Skin of body (tissue), 2 donors: ENCODE results near the gene PAF1. TPM values are rescaled to one million over a fixed set of nuclear protein-coding genes. Genes with fewer than 3 reads are reported as not detected.
"Not testable (repeated sequence)": the region's sequence is repeated elsewhere in the genome, so short reads cannot be mapped to it uniquely, and the experiment has no call there.

Experiments
- DNase-seq: peaks from one replicate; lab custom pipeline; 2025; lab: John Stamatoyannopoulos, UW
- total RNA-seq: library from RNA; depleted of rRNA; stranded (reverse); fragments of >200 nt; gene quantifications from one replicate; pipeline ENCODE4 v1.2.3, GENCODE V29; 2014

The PAF1 gene
- total RNA-seq, 1 donor from 2014 or later = 21.2 TPM

GRCh38 chr19:39384839-39385568 lies 5.9 kb downstream of the PAF1 start:
- no peak for DNase-seq

DNA sequence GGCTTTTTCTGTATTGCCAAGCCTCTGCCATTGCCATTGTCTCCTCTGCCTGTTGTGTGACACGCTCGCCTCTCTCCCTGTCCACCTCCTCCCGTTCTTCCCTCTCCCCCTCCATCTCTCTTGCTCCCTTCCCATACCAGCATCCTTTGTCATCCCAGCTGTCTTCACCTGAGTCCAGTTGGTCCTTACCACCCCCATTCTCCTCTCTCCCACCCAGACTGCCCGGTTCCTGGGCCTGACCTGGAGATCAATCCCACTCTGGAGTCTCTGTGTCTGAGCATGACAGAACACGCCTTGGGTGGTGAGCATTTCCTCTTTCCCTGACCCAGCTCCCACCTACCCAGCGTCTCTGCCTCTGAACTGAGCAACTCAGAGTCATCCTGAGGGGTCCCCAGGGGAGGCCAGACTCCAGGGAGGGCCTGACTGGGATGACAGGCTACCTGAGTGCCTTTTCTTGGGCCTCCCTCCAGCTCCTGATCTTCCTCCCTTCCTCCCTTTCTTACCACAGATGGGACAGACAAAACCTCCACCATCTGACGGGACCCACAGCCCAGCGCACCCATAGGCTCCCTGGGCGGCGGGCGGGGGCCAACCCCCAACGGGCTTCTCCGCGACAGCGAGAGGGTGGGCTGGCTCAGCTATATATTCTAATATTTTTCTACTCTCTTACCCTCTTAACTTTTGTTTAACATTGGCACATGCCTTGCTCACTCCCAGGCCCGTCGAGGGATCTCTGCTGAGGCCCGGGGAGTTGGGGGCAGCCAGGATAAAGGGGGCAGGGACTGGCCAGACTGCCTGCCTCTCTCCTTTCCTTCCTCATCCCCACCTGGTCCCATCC lies 7.7 kb downstream of the PAF1 start:
- no peak for DNase-seq

DNA sequence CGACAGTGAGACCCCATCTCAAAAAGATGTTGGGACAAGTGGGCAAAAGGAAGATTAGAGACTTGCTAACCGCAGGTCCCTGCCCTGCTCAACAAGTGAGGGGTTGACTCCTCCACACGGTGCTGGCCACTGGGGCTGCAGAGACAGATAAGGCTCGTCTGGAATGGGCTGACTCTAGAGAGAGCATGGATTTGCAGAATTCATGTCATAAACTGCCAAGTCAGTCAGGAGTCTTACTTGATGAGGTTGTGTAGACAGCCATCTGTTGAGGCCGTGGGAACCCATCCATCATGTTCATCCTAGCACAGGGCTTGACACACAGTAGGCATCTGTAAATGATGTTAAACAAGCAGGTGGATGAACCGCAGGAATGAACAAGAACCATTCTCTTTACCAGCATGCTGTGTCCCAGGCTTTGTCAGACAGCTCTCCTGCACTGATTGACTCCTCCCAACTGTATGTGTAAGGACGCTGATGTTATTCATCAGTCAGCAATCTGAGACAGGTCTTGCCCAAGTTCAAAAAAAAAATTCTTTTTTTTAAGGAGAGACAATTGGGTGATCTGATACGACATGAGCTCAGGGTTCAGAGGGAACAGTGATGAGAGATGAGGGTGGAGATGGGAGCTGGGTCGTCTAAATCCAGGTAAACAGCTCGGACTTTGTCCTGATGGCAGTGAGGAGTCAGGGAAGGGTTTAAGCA lies 8.8 kb downstream of the PAF1 start:
- no peak for DNase-seq

GRCh38 chr19:39380521-39381502 lies 10.1 kb downstream of the PAF1 start:
- no peak for DNase-seq

DNA sequence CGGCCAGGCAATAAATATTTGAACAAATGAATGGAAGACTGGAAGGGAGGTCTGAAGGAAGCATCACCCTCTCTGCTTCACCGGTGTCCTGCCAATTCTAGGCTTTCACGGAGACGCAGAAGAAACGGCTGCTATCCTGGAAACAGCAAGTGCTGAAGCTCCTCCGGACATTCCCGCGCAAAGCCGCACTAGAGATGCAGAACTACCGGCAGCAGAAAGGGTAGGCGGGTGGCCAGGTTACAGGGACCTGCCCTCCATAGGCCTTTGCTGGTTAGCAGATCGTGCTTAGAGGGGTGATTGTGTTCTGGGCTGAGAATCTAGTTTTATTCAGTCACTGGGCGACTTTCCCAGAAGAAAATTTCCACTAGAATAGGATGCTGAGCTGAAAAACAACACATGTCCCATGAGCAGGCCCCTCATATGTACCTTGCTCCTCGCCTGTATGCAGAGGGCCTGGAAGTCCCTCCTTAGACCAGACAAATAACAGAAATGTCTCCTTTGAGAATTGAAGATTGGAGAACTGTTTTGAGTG lies 11.0 kb downstream of the PAF1 start:
- DNase-seq = no peak

GRCh38 chr19:39379366-39379765 lies 11.5 kb downstream of the PAF1 start:
- DNase-seq = not testable (repeated sequence)

- no peak for DNase-seq
Observed at GRCh38 chr19:39377373-39378362, 13.2 kb downstream of the PAF1 start.

DNA sequence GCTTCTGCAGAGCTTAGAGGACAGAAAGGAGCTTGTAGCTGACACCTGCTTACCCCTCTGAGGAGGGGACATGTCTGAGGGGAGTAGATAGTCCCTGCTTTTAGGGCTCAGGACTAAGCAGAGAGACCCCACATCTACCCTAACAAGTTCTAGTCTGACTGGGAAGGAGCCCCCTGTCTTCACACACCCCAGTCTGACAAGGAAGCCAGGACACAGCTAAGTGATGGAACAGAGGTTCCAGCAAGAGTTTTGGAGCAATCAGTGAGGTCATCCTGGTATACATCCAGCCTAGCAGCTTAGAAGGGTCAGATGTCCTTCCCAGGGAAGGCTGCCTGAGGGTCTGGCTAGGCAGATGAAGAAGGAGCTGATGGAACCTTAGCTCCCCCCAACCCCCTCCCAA lies 15.0 kb downstream of the PAF1 start:
- DNase-seq = no peak

DNA sequence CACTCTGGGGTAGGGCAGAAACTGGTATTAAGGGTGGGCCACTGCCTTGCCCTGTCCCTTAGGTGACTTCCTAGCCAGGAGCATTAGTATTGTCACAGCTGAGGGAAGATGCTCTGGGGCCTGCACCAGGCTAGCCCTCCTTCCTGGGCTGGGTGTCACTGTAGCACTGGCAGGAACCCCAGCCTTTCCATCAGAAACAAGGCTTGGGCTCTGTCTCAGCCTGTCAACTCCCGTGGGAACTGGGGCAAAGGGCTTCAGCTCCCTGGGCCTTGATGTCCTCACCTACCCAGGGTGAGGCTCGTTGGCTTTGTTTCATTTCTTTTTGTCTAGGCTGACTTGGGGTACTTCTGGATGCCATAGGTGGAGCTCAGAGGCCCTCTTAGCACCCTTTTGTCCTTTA lies 18.0 kb downstream of the PAF1 start:
- no peak for DNase-seq

DNA sequence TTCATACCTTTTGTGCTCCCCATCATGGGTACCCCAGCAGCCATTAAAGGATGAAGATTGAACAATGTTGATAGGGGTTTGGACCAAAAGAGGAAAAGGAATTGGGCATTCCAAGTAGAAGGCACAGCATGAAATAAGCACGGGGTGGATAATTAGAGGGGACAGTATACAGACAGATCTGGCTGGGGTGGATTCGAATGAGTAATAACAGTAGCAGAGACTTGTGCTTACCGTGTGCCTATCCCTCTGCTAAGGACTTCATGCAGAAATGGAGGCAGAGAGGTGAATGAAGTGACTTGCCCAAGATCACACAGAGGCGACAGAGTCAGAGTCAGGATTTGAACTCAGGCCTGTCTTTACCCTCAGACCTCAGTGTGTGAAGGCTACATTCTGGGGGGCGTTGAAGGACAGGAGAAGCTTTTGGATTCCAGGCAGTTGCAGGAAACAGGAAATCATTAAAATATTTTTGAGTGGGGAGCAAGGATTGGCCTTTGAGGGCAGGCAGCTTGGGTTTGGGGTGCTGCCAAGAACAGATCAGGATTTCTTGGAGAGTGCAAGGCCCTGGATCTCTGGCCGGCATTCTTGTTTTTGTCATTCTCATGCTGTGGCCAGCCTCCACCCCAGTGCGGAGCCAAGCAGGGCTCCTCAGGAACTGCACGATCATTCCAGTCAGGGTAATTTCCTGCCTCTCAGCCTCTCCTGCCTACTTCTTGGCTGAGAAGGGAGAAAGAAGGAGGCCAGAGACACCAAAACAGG lies 18.7 kb downstream of the PAF1 start:
- peak; percentile 88 for DNase-seq

GRCh38 chr19:39370735-39371134 lies 20.2 kb downstream of the PAF1 start:
- DNase-seq = no peak

GRCh38 chr19:39369200-39369599 lies 21.7 kb downstream of the PAF1 start:
- DNase-seq = no peak

DNA sequence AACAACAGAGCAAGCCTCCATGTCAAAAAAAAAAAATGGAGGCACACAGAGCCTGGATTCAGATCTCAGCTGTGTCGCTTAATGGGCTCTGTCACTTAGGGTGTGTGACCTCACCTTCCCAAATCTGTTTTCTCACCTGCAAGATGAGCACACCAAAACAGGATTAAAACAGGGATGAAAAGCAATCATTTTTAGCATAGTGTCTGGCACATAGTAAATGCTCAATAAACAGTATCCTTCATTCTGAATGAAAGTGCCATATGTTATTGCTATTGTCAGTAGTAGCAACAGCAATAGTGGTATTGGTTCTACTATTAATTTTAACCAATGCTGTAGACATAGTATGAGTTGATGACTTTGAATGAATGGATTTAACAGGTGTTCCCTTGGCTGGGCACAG lies 25.4 kb downstream of the PAF1 start:
- DNase-seq = no peak

GRCh38 chr19:39363901-39364457 lies 26.9 kb downstream of the PAF1 start:
- DNase-seq = peak; percentile 83

- DNase-seq = peak; percentile 81
Observed at GRCh38 chr19:39362682-39363657, 27.9 kb downstream of the PAF1 start.

- no peak for DNase-seq
Observed at GRCh38 chr19:39360599-39360998, 30.3 kb downstream of the PAF1 start.

GRCh38 chr19:39359026-39359425 lies 31.9 kb downstream of the PAF1 start:
- no peak for DNase-seq
